Measurements from ENCODE around the gene MED10.

GRCh38 chr5:6395102-6395445 is 16.7 kb upstream of the MED10 start:
- TF ChIP-seq CTCF (conservative IDR thresholded peaks at IDR 0.05) (no peak), ZFX (IDR thresholded peaks at IDR 0.05) (no peak)
